ENCODE measurements around the gene HERPUD1.

The HERPUD1 gene

DNA sequence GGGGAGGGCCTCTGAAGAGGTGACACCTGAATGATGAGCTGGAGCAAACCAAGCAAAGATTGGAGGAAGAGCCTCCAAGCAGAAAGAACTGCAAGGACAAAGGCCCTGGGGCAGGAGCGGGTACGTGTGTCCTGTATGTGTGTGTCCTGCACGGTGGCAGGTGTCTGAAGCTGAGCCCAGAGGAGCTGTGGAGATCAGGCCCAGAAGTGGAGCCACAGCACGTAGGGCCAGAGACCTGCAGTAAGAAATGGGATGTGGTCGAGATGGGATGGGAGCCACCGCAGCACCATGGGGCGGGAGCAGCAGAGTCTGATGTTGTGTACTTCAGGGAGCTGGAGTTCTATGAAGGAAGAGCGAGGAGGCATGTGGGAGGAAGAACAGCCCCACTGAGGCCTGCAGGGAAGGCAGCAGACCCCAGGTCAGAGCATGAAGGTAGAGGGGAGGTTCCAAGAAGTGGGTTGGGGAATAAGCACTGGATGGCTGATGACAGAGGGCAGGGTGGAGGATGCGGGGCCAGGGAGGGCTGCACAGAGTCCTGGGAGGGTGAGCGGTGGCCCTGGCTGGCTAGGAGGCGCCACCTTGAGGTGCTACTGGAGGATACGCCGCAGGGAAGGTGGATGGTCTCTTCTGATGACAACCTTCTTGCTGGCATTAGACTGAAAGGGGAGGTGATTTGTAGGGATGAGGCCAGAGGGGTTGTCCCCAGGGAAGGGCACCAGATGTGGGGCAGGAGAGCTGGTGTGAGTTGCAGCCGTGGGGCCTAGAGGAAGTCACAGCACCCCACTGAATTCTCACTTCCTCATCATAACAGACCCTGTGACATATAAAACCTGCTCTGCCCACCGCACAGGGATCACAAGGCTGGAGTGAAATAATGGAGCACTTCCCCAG lies 19.2 kb downstream of the HERPUD1 start:
- Mint-ChIP-seq H3K4me3 (no peak overlapping the region), H3K36me3 (ENCODE audit: low read depth) (peaks cover 8% of the 10 kb centered on the region), H3K9me3 (no peaks in the 10 kb centered on the region), H3K4me1 (ENCODE audit: low read depth) (peaks cover 18% of the 10 kb centered on the region), H3K27ac (peak overlapping the region; percentile 24), H3K27me3 (ENCODE audit: low read depth) (no peaks in the 10 kb centered on the region)

GRCh38 chr16:56953006-56953405 lies 21.1 kb downstream of the HERPUD1 start:
- Mint-ChIP-seq H3K4me3 (no peak overlapping the region), H3K9me3 (no peaks in the 10 kb centered on the region), H3K27ac (no peak overlapping the region), H3K36me3 (ENCODE audit: low read depth) (peaks cover 3% of the 10 kb centered on the region), H3K27me3 (ENCODE audit: low read depth) (no peaks in the 10 kb centered on the region), H3K4me1 (ENCODE audit: low read depth) (peaks cover 14% of the 10 kb centered on the region)

DNA sequence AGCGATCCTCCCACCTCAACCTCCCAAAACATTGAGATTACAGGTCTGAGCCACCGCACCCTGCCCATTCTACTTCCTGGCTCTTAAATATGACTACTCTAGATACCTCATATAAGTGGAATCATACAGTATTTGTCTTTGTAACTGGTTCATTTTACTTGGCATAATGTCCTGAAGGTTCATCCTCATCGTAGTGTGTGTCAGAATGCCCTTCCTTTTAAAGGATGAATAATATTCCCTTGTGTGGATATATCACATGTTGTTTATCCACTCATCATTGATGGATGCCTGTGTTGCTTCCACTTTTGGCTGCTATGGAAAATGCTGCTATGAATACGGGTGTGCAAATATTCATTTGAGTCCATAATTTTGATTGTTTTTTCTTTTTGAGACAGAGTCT lies 24.1 kb downstream of the HERPUD1 start:
- Mint-ChIP-seq H3K27ac (no peak overlapping the region), H3K4me3 (no peak overlapping the region), H3K36me3 (ENCODE audit: low read depth) (no peaks in the 10 kb centered on the region), H3K9me3 (no peaks in the 10 kb centered on the region), H3K4me1 (ENCODE audit: low read depth) (peaks cover 5% of the 10 kb centered on the region), H3K27me3 (ENCODE audit: low read depth) (peaks cover 7% of the 10 kb centered on the region)

- H3K9me3 Mint-ChIP-seq: no peaks in the 10 kb centered on the region
- H3K4me1 Mint-ChIP-seq (ENCODE audit: low read depth): no peaks in the 10 kb centered on the region
These were observed 24.8 kb downstream of the HERPUD1 start for GRCh38 chr16:56956756-56957155.

DNA sequence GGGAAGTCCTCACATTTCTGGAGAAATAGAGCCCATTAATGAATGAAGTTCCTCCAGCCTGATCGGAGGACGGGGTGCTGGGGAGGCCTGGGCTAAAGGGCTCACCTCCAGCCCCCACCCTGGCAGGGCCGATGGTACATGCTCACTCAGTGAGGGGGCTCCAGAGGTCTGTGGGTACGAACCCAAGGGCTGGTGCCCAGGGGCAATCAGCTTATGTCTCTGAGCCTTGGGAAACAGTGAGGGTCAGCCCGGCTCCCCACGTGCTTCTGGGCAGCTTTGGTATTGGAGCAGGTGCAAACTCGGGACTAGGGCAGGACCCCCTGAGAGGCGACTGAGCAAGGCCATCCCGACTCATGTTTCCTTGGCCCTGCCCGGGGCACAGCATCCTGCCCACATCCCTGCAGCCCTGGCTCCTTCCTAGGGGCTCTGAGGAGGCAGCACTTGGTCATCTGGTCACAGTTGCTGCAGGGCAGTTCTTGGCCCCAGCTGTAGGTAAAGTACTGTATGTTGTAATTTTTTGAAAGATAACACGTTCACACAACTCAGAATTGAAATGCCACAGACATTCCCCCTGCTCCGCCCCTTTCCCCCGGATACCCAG lies 28.8 kb downstream of the HERPUD1 start:
- Mint-ChIP-seq H3K9me3 (no peaks in the 10 kb centered on the region), H3K36me3 (ENCODE audit: low read depth) (no peaks in the 10 kb centered on the region), H3K4me3 (no peak overlapping the region), H3K27me3 (ENCODE audit: low read depth) (peaks cover 7% of the 10 kb centered on the region), H3K4me1 (ENCODE audit: low read depth) (peaks cover 13% of the 10 kb centered on the region), H3K27ac (no peak overlapping the region)

More at GRCh38 chr16:56956756-56957155, 24.8 kb downstream of the HERPUD1 start:
- Mint-ChIP-seq H3K36me3 (ENCODE audit: low read depth) (no peaks in the 10 kb centered on the region), H3K27ac (no peak overlapping the region), H3K4me3 (no peak overlapping the region), H3K27me3 (ENCODE audit: low read depth) (peaks cover 7% of the 10 kb centered on the region)

- Mint-ChIP-seq H3K27me3 (ENCODE audit: low read depth) (peaks cover 7% of the 10 kb centered on the region), H3K9me3 (no peaks in the 10 kb centered on the region), H3K4me3 (no peak overlapping the region), H3K36me3 (ENCODE audit: low read depth) (no peaks in the 10 kb centered on the region), H3K4me1 (ENCODE audit: low read depth) (peaks cover 18% of the 10 kb centered on the region), H3K27ac (no peak overlapping the region)
These were observed 29.4 kb downstream of the HERPUD1 start for GRCh38 chr16:56961386-56961785.

DNA sequence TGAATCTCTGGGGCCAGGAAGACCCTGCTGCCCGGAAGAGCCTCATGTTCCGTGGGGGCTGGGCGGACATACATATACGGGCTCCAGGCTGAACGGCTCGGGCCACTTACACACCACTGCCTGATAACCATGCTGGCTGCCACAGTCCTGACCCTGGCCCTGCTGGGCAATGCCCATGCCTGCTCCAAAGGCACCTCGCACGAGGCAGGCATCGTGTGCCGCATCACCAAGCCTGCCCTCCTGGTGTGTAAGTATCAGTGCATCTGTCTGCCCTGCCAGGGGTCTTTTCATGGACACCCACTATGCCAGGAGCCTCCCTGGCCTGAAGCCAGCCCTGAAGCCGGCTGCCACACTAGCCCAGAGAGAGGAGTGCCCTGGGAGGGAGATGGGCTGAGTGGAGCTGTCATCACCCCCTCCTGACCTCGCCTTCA lies 29.9 kb downstream of the HERPUD1 start, which contains the start of gene CETP:
Gene CETP (plus strand): TSS at position 100 of the 431 bp plus-strand sequence. CDS start 30 bp downstream, at position 130.
- H3K27me3 Mint-ChIP-seq (ENCODE audit: low read depth): peaks cover 7% of the 10 kb centered on the region
- no peak within 1 kb of the TSS for H3K27ac Mint-ChIP-seq
- no peak within 1 kb of the TSS for H3K4me3 Mint-ChIP-seq
- H3K9me3 Mint-ChIP-seq: no peaks in the 10 kb centered on the region
- H3K36me3 Mint-ChIP-seq (ENCODE audit: low read depth): no peaks in the 10 kb centered on the region
- H3K4me1 Mint-ChIP-seq (ENCODE audit: low read depth): peaks cover 18% of the 10 kb centered on the region

DNA sequence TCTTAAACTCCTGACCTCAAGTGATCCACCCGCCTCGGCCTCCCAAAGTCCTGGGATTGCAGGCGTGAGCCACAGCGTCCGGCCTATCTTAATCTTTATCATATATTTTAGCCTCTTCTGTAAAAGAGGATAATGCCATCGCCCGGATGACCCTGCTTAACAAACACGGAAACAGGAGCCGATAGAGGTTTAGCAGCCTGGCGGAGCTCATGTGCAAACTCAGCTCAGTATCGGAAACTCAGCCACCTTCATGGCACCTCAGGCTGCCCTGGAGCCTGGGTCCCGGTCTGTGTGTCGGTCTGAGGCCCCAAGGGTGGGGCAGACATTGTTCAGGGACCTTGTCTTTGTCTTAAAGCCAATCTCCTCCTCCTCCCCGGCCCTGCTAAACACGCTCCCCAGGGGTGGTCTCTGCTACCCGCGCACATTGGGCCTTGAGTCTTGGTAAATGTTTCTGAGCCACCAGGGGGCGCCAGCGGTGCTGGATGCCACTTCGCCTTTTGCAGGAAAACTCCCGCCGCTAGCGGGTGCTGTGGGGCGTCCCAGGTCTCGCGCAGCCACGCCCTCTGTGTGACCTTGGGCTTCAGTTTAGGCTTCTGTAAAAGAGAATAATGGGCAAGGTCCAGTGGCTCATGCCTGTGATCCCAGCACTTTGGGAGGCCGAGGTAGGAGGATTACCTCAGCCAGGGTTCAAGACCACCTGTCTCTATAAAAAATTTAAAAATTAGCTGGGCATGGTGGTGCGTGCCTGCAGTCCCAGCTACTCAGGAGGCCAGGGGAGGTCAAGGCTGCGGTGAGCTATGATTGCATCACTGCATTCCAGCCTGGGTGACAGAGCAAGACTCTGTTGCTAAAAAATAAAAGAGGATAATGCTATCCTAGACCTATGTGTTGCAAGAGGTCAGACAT lies 32.6 kb downstream of the HERPUD1 start:
- peaks cover 2% of the 10 kb centered on the region for H3K27me3 Mint-ChIP-seq (ENCODE audit: low read depth)
- peaks cover 18% of the 10 kb centered on the region for H3K4me1 Mint-ChIP-seq (ENCODE audit: low read depth)
- H3K4me3 Mint-ChIP-seq: no peak overlapping the region
- no peaks in the 10 kb centered on the region for H3K9me3 Mint-ChIP-seq
- peak overlapping the region; percentile 3 for H3K27ac Mint-ChIP-seq
- no peaks in the 10 kb centered on the region for H3K36me3 Mint-ChIP-seq (ENCODE audit: low read depth)

- Mint-ChIP-seq H3K36me3 (ENCODE audit: low read depth) (no peaks in the 10 kb centered on the region), H3K9me3 (no peaks in the 10 kb centered on the region), H3K27me3 (ENCODE audit: low read depth) (no peaks in the 10 kb centered on the region), H3K4me3 (no peak overlapping the region), H3K27ac (peak overlapping the region; percentile 28), H3K4me1 (ENCODE audit: low read depth) (peaks cover 21% of the 10 kb centered on the region)
These were observed 33.5 kb downstream of the HERPUD1 start for GRCh38 chr16:56965149-56966092.

DNA sequence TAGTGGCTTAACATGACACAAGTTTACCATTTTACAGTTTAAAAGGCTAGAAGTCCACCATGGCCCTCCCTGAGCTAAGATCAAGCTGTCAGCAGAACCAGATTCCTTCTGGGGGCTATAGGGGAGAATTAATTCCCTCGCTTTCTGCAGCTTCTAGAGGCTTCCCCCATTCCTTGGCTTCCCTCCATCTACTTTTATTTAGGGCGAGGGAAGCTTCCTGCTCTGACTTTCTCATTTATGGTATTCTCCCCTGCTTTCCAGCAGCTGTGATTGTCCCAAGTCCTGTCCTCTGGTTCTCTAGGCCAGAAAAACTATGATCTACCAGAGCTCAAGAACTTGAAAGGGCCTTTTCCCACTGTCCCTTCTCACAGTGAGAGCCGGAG lies 34.1 kb downstream of the HERPUD1 start:
- Mint-ChIP-seq H3K27ac (peak overlapping the region; percentile 28), H3K4me3 (no peak overlapping the region), H3K4me1 (ENCODE audit: low read depth) (peaks cover 24% of the 10 kb centered on the region), H3K27me3 (ENCODE audit: low read depth) (no peaks in the 10 kb centered on the region), H3K9me3 (no peaks in the 10 kb centered on the region), H3K36me3 (ENCODE audit: low read depth) (no peaks in the 10 kb centered on the region)

DNA sequence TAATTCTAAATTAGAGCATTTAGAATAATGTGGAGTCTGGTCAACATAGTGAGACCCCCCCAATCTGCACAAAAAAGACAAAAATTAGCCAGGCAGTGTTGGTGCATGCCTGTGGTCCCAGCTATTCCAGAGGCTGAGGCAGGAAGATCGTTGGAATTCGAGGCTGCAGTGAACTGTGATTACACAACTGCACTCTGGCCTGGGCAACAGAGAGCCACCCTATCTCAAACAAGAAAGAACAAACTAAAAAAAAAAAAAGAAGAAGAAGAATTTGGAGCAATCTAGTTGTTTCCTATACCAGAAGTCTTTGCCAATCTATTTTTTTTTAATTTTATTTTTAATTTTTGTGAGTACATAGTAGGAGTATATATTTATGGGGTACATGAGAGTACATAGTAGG lies 35.8 kb downstream of the HERPUD1 start:
- no peak overlapping the region for H3K27ac Mint-ChIP-seq
- H3K27me3 Mint-ChIP-seq (ENCODE audit: low read depth): no peaks in the 10 kb centered on the region
- no peak overlapping the region for H3K4me3 Mint-ChIP-seq
- H3K4me1 Mint-ChIP-seq (ENCODE audit: low read depth): peaks cover 29% of the 10 kb centered on the region
- H3K9me3 Mint-ChIP-seq: no peaks in the 10 kb centered on the region
- H3K36me3 Mint-ChIP-seq (ENCODE audit: low read depth): no peaks in the 10 kb centered on the region

DNA sequence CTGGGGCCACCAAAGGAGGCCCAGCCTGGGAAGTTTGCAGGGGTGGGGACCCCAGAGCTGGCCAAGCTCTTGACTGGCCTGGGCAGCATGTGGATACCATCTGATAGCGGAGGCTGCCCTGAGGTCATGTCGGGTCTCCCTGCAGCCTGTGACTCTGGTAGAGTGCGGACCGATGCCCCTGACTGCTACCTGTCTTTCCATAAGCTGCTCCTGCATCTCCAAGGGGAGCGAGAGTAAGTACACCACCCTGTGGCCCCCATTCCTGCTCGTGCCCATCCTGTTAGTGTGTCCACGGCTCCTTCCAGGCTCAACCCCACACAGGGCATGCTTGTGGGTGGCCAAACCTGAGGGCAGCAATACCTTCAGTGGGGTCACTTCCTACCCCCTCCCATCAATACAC lies 37.8 kb downstream of the HERPUD1 start:
- Mint-ChIP-seq H3K36me3 (ENCODE audit: low read depth) (peaks cover 1% of the 10 kb centered on the region), H3K4me3 (no peak overlapping the region), H3K27me3 (ENCODE audit: low read depth) (no peaks in the 10 kb centered on the region), H3K4me1 (ENCODE audit: low read depth) (peaks cover 36% of the 10 kb centered on the region), H3K9me3 (no peaks in the 10 kb centered on the region), H3K27ac (no peak overlapping the region)

GRCh38 chr16:56970934-56971767 lies 39.2 kb downstream of the HERPUD1 start:
- H3K4me1 Mint-ChIP-seq (ENCODE audit: low read depth): peaks cover 34% of the 10 kb centered on the region
- no peak overlapping the region for H3K27ac Mint-ChIP-seq
- peaks cover 1% of the 10 kb centered on the region for H3K36me3 Mint-ChIP-seq (ENCODE audit: low read depth)
- no peaks in the 10 kb centered on the region for H3K27me3 Mint-ChIP-seq (ENCODE audit: low read depth)
- H3K9me3 Mint-ChIP-seq: no peaks in the 10 kb centered on the region
- H3K4me3 Mint-ChIP-seq: no peak overlapping the region
